Heart left ventricle (tissue), 16 donors: ENCODE results near the gene PRKG1. TPM values are rescaled to one million over a fixed set of nuclear protein-coding genes. Genes with fewer than 3 reads are reported as not detected.

Source experiments
- ATAC-seq, 4 donors: fragments of 200-7000 bp; cut with Tn5 transposase; one replicate each; pipeline ENCODE4 v1.9.1; 2020 to 2022; ENCODE audit warnings: moderate library complexity in 4 of 4, mild to moderate bottlenecking in 3 of 4, moderate number of reproducible peaks in 1 of 4
- DNase-seq, 5 donors: peaks; one replicate each; pipeline ENCODE4 v3.0.0-alpha.2; 2020
- H3K27ac ChIP-seq, 12 donors: fragments of 200-600 bp; sonication (generic) in 4 of 12; one replicate each; pipeline versions ENCODE4 v1.5.0 to v1.8.0; 2016 to 2022; ENCODE audit warnings: mild to moderate bottlenecking in 2 of 12
- H3K27me3 ChIP-seq, 9 donors: fragments of 200-600 bp; sonication (generic) in 2 of 9; one replicate each; pipeline versions ENCODE4 v1.5.1 to v1.8.0; 2016 to 2022; ENCODE audit warnings: mild to moderate bottlenecking in 3 of 9
- H3K36me3 ChIP-seq, 9 donors: fragments of 200-600 bp; sonication (generic) in 2 of 9; one replicate each; pipeline versions ENCODE4 v1.5.0 to v1.8.0; 2018 to 2022; ENCODE audit warnings: mild to moderate bottlenecking in 2 of 9
- H3K4me1 ChIP-seq, 12 donors: fragments of 200-600 bp; sonication (generic) in 4 of 12; one replicate each; pipeline versions ENCODE4 v1.5.0 to v1.8.0; 2016 to 2022; ENCODE audit warnings: mild to moderate bottlenecking in 3 of 12
- H3K4me3 ChIP-seq, 12 donors: fragments of 200-600 bp; sonication (generic) in 4 of 12; one replicate each; pipeline versions ENCODE4 v1.5.0 to v1.8.0; 2017 to 2022; ENCODE audit warnings: mild to moderate bottlenecking in 9 of 12, moderate library complexity in 4 of 12
- H3K9me3 ChIP-seq, 12 donors: fragments of 200-600 bp; sonication (generic) in 4 of 12; one replicate each; pipeline versions ENCODE4 v1.5.0 to v1.8.0; 2016 to 2022; ENCODE audit warnings: mild to moderate bottlenecking in 1 of 12
- POLR2A ChIP-seq, 2 donors: fragments of 450-650 bp; IDR thresholded peaks; one replicate each; pipeline ENCODE4 v1.6.1; 2017; ENCODE audit warnings: antibody characterized with exemption in 2 of 2, mild to moderate bottlenecking in 2 of 2, moderate library complexity in 2 of 2
- WGBS, 4 donors: extraction: QIAGEN DNeasy Blood & Tissue Kit in 2 of 4; methylation state at CpG; one replicate each; pipeline versions ENCODE4 v1.1.5 to v1.1.7; 2013 to 2018; 5-methylcytosine and 5-hydroxymethylcytosine counted together
- intact Hi-C, 10 donors: fragments of 100-400 bp; cut with DNase I; formaldehyde crosslinking; loops; one replicate each; pipeline versions ENCODE4 v1.11.1 to v1.14.2; 2022
- polyA plus RNA-seq, 2 donors: library from polyadenylated mRNA; stranded (reverse); fragments of 200-250 nt; gene quantifications; one replicate each; pipeline ENCODE4 v1.2.3, GENCODE V29; 2013
- total RNA-seq, 9 donors: library from RNA; depleted of rRNA in 2 of 9; stranded (reverse); fragments of >200 nt in 2 of 9; fragmentation: NEBNext Ultra II Directional in 3 of 9; extraction: Animal tissue kit (Norgen Biotek cat#: 25700) in 3 of 9; gene quantifications; one replicate each; pipeline versions ENCODE4 v1.1.0 to v1.2.4, GENCODE V29; 2016 to 2023
- TF ChIP-seq, protein P1 (sequence below), 12 donors: fragments of 200-600 bp; sonication (generic) in 4 of 12; IDR thresholded peaks; one replicate each; pipeline versions ENCODE4 v1.5.0 to v1.8.0; 2018 to 2022; ENCODE audit warnings: antibody characterized with exemption in 12 of 12, mild to moderate bottlenecking in 5 of 12
- donor health status: ischemic (EF 13 %, LVEDD 7.1; RV severe dilation, severe dysfunction).
- donor health status: healthy with polysubstance abuse.
- donor health status: DM: no; HTN: yes; CAD: no.
- donor health status: DM: no; HTN: no; CAD: no.
- donor health status: ischemic (EF 25% LVEDD 6.9; RV normal size, moderate dysfunction).
- donor health status: ischemic (EF 25% LVEDD 5.7; RV mildly dilated, moderate dysfunction).
- donor health status: healthy.
- donor health status: DM: yes; HTN: yes; CAD: no.
- donor health status: ischemic (EF 35%, LVEDD 5.7; RV mildly dilated, moderate dysfunction).
- donor health status: nonischemic (EF 11% LVEDD 7.7; RV severe dilation, severe dysfunction).
- donor health status: DM: yes; HTN: yes; CAD: no.
- donor health status: PGD.
- donor health status: ischemic (EF 29% LVEDD 5.4; RV normal size, mild dysfunction).
- donor health status: nonischemic (EF 23%, LVEDD 6.1; RV moderate dilation, normal function).

Gene PRKG1
- total and polyA plus RNA-seq, 11 donors = 5.5 to 37.3 (median 29.3) TPM

DNA sequence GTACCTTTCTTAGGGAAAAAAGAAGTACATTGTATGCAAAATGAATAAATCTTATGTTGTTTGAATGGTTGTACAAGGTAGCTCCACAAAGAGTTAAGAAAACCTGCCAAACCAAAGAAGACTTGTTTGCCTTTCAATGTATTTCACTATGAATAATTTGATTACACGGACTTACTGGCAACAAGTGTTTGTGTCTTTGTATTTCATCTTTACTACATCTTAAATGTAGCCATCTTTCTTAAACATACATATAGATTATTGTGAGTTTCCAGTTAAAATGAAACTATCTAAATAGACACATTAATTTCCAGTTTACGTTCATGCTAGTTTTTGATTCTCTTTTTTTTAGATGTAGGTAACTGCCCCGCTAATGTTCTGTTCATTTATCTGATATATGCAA is 2.8 kb downstream of the PRKG1 start:
- DNase-seq = no peak
- intact Hi-C loops = loop anchor here in 6 of 10 donors (5.0 to 10.0 kb wide), 5 partner anchors 158 to 348 kb away; no protein-coding TSS in a partner anchor
- 53 to 59% (median 57%) methylated on average over 3 of the region's 3 CpGs for WGBS, 4 donors

DNA sequence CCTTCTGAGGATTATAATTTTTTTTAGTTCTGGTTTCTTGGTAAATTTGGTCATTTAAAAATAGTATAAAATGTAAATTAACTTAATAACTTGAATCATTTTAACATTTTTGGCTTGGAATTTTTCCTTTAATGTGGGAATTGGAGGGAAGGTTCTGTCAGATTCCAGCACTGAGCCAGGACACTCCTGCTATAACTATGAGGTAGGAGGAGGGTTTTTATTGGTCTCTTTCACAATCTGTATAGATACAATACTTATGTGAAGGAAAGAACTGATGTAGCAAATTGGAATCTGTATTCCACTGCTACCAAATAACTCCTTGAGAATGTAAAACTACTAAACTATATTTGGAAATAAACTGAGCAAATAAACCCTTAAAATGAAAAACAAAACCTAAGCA is 3.2 kb downstream of the PRKG1 start:
- DNase-seq = no peak
- no peak for TF ChIP-seq POLR2A (IDR thresholded peaks at IDR 0.05)
- TF ChIP-seq, protein P1, sequence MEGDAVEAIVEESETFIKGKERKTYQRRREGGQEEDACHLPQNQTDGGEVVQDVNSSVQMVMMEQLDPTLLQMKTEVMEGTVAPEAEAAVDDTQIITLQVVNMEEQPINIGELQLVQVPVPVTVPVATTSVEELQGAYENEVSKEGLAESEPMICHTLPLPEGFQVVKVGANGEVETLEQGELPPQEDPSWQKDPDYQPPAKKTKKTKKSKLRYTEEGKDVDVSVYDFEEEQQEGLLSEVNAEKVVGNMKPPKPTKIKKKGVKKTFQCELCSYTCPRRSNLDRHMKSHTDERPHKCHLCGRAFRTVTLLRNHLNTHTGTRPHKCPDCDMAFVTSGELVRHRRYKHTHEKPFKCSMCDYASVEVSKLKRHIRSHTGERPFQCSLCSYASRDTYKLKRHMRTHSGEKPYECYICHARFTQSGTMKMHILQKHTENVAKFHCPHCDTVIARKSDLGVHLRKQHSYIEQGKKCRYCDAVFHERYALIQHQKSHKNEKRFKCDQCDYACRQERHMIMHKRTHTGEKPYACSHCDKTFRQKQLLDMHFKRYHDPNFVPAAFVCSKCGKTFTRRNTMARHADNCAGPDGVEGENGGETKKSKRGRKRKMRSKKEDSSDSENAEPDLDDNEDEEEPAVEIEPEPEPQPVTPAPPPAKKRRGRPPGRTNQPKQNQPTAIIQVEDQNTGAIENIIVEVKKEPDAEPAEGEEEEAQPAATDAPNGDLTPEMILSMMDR (IDR thresholded peaks at IDR 0.05) = no peak
- intact Hi-C loops = loop anchor here in 6 of 10 donors (5.0 to 10.0 kb wide), 5 partner anchors 157 to 347 kb away; no protein-coding TSS in a partner anchor
- ATAC-seq = no peak
- Histone ChIP-seq H3K9me3 (no peaks in the 10 kb centered on the region), H3K27me3 (peaks cover 0 to 34% (median 0%) of the 10 kb centered on the region in 9 donors), H3K27ac (peak overlapping the region in 3 of 12 donors; percentile 15 to 40 (median 18)), H3K4me1 (peaks cover 0 to 35% (median 11%) of the 10 kb centered on the region in 12 donors), H3K4me3 (peak overlapping the region in 6 of 12 donors; percentile 60 to 85 (median 76)), H3K36me3 (no peaks in the 10 kb centered on the region)

More for the DNA sequence above, 2.8 kb downstream of the PRKG1 start:
- peaks cover 0 to 36% (median 11%) of the 10 kb centered on the region in 12 donors for H3K4me1 ChIP-seq
- H3K9me3 ChIP-seq = no peaks in the 10 kb centered on the region
- peak overlapping the region in 2 of 12 donors; percentile 18 to 46 for H3K27ac ChIP-seq
- H3K36me3 ChIP-seq = no peaks in the 10 kb centered on the region
- peaks cover 0 to 37% (median 0%) of the 10 kb centered on the region in 9 donors for H3K27me3 ChIP-seq
- no peak for ATAC-seq
- peak overlapping the region in 9 of 12 donors; percentile 8 to 85 (median 71) for H3K4me3 ChIP-seq
- TF ChIP-seq, protein P1 (IDR thresholded peaks at IDR 0.05) = no peak
- no peak for TF ChIP-seq POLR2A (IDR thresholded peaks at IDR 0.05)

DNA sequence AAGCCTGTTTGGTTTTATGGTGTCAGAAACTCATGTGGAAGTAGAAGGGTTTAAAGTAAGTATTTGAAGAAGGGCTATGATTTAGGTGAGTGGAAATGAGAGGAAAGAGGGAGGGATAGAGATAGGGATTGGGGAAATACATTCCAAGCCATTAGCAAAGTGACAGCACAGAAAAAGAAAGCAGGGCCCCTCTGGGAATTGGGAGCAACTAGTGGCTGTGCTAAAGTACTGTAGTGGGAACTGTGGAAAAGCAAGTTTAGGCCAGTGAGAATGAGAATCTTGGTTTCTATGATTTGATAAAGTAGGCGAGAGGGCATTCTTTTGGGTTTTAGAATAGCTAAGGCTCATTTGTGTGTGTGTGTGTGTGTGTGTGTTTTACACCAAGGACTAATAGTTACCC is 5.0 kb downstream of the PRKG1 start:
- DNase-seq (no peak), ATAC-seq (no peak)
- WGBS, 4 donors = 52 to 67% (median 61%) methylated on average over 1 of the region's 1 CpG
- Histone ChIP-seq H3K27me3 (peaks cover 0 to 20% (median 0%) of the 10 kb centered on the region in 9 donors), H3K36me3 (no peaks in the 10 kb centered on the region), H3K27ac (peak overlapping the region in 3 of 12 donors; percentile 13 to 35 (median 15)), H3K4me3 (no peak overlapping the region), H3K9me3 (no peaks in the 10 kb centered on the region), H3K4me1 (peaks cover 0 to 39% (median 6%) of the 10 kb centered on the region in 12 donors)
- TF ChIP-seq, protein P1 (IDR thresholded peaks at IDR 0.05) = peak in 1 of 12 donors; percentile 8
- TF ChIP-seq POLR2A (IDR thresholded peaks at IDR 0.05) = no peak
- intact Hi-C loops = loop anchor here in 6 of 10 donors (5.0 to 10.0 kb wide), 5 partner anchors 155 to 345 kb away; no protein-coding TSS in a partner anchor

DNA sequence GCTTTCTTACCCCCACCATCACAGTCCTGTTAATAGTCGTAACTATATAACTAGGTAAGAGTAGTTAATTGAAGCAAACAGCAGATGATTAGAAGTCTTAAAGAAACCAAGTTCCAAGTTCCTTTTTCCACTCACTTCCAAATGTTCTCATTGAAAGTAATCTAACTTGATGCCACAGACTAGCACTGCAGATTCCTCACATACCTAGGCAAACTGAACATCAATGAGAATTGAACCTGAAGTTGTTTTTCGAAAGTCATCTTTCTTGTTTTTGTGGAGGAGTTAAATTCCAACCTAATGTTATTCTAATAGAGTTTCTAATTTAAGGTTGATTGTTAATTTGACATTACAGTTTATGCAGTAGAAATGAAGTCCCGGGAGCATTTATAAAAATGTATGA is 5.5 kb downstream of the PRKG1 start:
- TF ChIP-seq, protein P1 (IDR thresholded peaks at IDR 0.05) = no peak
- no peak for TF ChIP-seq POLR2A (IDR thresholded peaks at IDR 0.05)
- Histone ChIP-seq H3K9me3 (no peaks in the 10 kb centered on the region), H3K4me3 (no peak overlapping the region), H3K36me3 (no peaks in the 10 kb centered on the region), H3K27ac (peak overlapping the region in 1 of 12 donors; percentile 35), H3K4me1 (peaks cover 0 to 40% (median 6%) of the 10 kb centered on the region in 12 donors), H3K27me3 (peaks cover 0 to 16% (median 0%) of the 10 kb centered on the region in 9 donors)
- no peak for DNase-seq
- 72 to 88% (median 80%) methylated on average over 3 of the region's 3 CpGs for WGBS, 4 donors
- ATAC-seq = no peak
- intact Hi-C loops = loop anchor here in 6 of 10 donors (5.0 to 10.0 kb wide), 6 partner anchors 125 to 345 kb away; no protein-coding TSS in a partner anchor
